ENCODE data around the gene CXCL10. TPM values are rescaled to one million over a fixed set of nuclear protein-coding genes. Genes with fewer than 3 reads are reported as not detected.
"Not testable (repeated sequence)": the region's sequence is repeated elsewhere in the genome, so short reads cannot be mapped to it uniquely, and the experiment has no call there.

The CXCL10 gene
- total RNA-seq, 4 donors from 2014 or later = 1.7 to 2.1 TPM; not detected in 2

GRCh38 chr4:76002176-76002575, 21.1 kb downstream of the CXCL10 start:
- Histone ChIP-seq H3K27me3 (no peaks in the 10 kb centered on the region), H3K36me3 (no peaks in the 10 kb centered on the region), H3K9me3 (no peaks in the 10 kb centered on the region), H3K4me3 (no peak overlapping the region), H3K27ac (no peak overlapping the region), H3K4me1 (no peaks in the 10 kb centered on the region)
- 73 to 75% methylated on average over 4 of the region's 4 CpGs for WGBS, 2 donors (ENCODE audit: low coverage in 1 of 2)
- no peak for ATAC-seq
- no peak for TF ChIP-seq POLR2A (IDR thresholded peaks at IDR 0.05)
- TF ChIP-seq POLR2AphosphoS5 (IDR thresholded peaks at IDR 0.05) = no peak
- TF ChIP-seq EP300 (IDR thresholded peaks at IDR 0.05) = no peak
- TF ChIP-seq CTCF (IDR thresholded peaks at IDR 0.05) = no peak

GRCh38 chr4:76001700-76002099, 21.6 kb downstream of the CXCL10 start:
- WGBS, 2 donors (ENCODE audit: low coverage in 1 of 2) = 68 to 82% methylated on average over 7 of the region's 7 CpGs

GRCh38 chr4:76000279-76000678, 23.0 kb downstream of the CXCL10 start:
- Histone ChIP-seq H3K4me1 (no peaks in the 10 kb centered on the region), H3K27ac (no peak overlapping the region), H3K4me3 (no peak overlapping the region), H3K9me3 (no peaks in the 10 kb centered on the region), H3K27me3 (no peaks in the 10 kb centered on the region), H3K36me3 (no peaks in the 10 kb centered on the region)
- 88 to 100% methylated on average over 1 of the region's 1 CpG for WGBS, 2 donors (ENCODE audit: low coverage in 1 of 2)
- no peak for TF ChIP-seq POLR2A (IDR thresholded peaks at IDR 0.05)
- no peak for TF ChIP-seq POLR2AphosphoS5 (IDR thresholded peaks at IDR 0.05)
- no peak for TF ChIP-seq EP300 (IDR thresholded peaks at IDR 0.05)
- no peak for TF ChIP-seq CTCF (IDR thresholded peaks at IDR 0.05)
- no peak for ATAC-seq

More at GRCh38 chr4:76001700-76002099, 21.6 kb downstream of the CXCL10 start:
- no peak for ATAC-seq
- Histone ChIP-seq H3K27ac (no peak overlapping the region), H3K4me1 (no peaks in the 10 kb centered on the region), H3K4me3 (no peak overlapping the region), H3K27me3 (no peaks in the 10 kb centered on the region), H3K9me3 (no peaks in the 10 kb centered on the region), H3K36me3 (no peaks in the 10 kb centered on the region)
- no peak for TF ChIP-seq CTCF (IDR thresholded peaks at IDR 0.05)
- TF ChIP-seq POLR2AphosphoS5 (IDR thresholded peaks at IDR 0.05) = no peak
- TF ChIP-seq POLR2A (IDR thresholded peaks at IDR 0.05) = no peak
- no peak for TF ChIP-seq EP300 (IDR thresholded peaks at IDR 0.05)

GRCh38 chr4:75998525-75999147, 24.7 kb downstream of the CXCL10 start:
- H3K36me3 ChIP-seq, H3K27me3 ChIP-seq, ATAC-seq, H3K9me3 ChIP-seq, H3K4me1 ChIP-seq, H3K4me3 ChIP-seq, H3K27ac ChIP-seq: not testable (repeated sequence)
- 92 to 100% methylated on average over 1 to 2 of the region's 2 CpGs for WGBS, 2 donors (ENCODE audit: low coverage in 1 of 2)

- H3K27me3 ChIP-seq = no peaks in the 10 kb centered on the region
- no peak for ATAC-seq
- TF ChIP-seq POLR2A (IDR thresholded peaks at IDR 0.05) (no peak), EP300 (IDR thresholded peaks at IDR 0.05) (no peak), POLR2AphosphoS5 (IDR thresholded peaks at IDR 0.05) (no peak), CTCF (IDR thresholded peaks at IDR 0.05) (no peak)
- no peak overlapping the region for H3K4me3 ChIP-seq
- H3K36me3 ChIP-seq = no peaks in the 10 kb centered on the region
- 57 to 76% methylated on average over 1 to 2 of the region's 2 CpGs for WGBS, 2 donors (ENCODE audit: low coverage in 1 of 2)
- H3K4me1 ChIP-seq = no peaks in the 10 kb centered on the region
- H3K9me3 ChIP-seq = no peaks in the 10 kb centered on the region
- H3K27ac ChIP-seq = no peak overlapping the region
These were observed 25.4 kb downstream of the CXCL10 start for GRCh38 chr4:75997946-75998345.
